NOMO-1 (cell line): Measurements from ENCODE around the gene ANXA2R.
"Not testable (repeated sequence)": the region's sequence is repeated elsewhere in the genome, so short reads cannot be mapped to it uniquely, and the experiment has no call there.

Source experiments
- DNase-seq, 2 experiments: peaks; one replicate each; lab custom pipeline; 2025; ENCODE audit not compliant: unreplicated experiment in 2 of 2; lab: John Stamatoyannopoulos, UW

The ANXA2R gene

DNA sequence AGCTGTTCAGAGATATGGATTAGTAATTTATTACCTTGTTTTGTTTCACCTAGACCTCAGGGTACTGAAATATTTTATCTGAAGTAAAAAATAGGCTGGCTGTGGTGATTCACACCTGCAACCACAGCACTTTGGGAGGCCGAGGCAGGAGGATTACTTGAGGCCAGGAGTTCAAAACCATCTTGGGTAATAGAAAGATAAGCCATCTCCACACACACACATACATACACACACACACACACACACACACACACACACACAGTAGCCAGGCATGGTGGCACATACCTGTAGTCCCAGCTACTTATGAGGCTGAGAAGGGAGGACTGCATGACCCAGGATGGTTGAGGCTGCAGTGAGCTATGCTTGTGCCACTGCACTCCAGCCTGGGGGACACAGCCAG lies 3.7 kb downstream of the ANXA2R start:
- no peak for DNase-seq

DNA sequence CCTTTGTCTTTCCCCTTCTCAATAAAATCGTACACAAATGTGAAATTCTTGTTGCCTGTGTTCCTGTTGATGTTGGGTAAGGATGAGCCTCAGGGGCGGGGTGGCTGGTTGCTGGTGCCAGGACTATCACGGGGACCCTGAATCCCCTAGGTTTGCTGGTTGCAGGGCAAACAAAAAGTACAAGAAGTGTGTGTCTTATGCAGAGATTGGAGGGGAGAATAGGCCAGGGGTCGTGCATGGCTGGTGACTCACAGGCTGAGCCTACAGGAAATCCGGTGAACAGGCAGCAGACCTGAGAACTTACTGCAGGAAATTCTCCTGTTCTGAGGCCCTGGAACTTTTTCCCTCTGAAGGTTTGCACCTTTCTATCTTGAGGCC lies 5.5 kb downstream of the ANXA2R start:
- no peak for DNase-seq

GRCh38 chr5:43033841-43034590 lies 6.1 kb downstream of the ANXA2R start:
- DNase-seq = no peak

DNA sequence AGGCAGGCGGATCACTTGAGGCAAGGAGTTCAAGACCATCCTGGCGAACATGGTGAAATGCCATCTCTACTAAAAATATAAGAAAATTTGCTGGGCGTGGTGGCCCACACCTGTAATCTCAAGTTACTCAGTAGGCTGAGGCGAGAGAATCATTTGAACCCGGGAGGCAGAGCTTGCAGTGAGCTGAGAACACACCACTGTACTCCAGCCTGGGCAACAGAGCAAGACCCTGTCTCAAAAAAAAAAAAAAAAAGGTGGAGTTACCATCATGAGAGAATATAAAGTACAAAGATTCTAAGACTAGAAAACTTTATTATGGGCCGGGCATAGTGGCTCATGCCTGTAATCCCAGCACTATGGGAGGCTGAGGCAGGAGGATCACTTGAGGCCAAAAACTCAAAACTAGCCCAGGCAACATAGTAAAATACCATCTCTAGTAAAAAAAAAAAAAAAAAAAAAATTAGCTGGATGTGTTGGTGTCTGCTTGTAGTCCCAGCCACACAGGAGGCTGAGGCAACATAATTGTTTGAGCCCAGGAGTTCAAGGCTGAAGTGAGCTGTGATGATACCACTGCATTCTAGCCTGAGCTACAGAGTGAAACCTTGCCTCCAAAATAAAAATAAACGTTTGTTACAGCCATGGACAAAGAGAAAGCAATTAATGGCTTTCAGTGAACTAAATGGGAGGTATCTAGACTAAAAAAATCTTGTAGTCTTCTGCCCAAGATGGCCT lies 12.9 kb downstream of the ANXA2R start:
- DNase-seq = no peak

GRCh38 chr5:43025184-43025950 lies 14.8 kb downstream of the ANXA2R start:
- DNase-seq = not testable (repeated sequence)

DNA sequence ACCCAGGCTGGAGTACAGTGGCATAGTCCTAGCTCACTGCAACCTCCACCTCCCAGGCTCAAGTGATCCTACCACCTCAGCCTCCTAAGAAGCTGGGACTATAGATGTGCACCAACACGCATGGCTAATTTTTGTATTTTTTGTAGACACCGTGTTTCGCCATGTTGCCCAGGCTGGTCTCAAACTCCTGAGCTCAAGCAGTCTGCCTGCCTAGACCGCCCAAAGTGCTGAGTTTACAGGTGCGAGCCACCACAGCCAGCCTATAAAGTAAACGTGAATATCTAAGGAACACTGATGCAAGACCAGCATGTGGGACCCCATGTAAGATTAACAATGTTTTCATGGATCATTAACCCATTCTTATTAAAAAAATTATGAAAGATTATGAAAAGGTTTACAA lies 15.9 kb downstream of the ANXA2R start:
- no peak for DNase-seq

- no peak for DNase-seq
These were observed 19.0 kb downstream of the ANXA2R start for GRCh38 chr5:43021151-43021550.

DNA sequence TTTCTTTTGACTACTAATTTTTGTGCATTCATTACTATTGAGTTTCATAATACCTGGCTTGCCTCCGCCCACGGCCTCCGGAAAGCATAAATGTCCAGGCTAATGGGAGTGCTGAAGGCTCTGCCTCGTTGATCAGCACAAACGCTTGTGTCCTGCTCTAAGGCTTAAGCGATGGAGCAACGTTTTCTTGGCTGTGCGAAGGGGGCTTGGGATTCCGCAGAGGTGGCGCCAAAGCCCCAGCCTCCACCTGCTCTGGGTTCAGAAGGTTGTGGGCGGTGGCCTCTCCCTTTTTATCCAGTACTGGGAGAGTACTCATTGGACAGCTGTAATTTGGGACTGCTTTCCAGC lies 19.7 kb downstream of the ANXA2R start:
- DNase-seq = peak in 1 of 2 experiments; percentile 81

GRCh38 chr5:43019614-43020398 lies 20.3 kb downstream of the ANXA2R start:
- DNase-seq = peak; percentile 99 to 100

- no peak for DNase-seq
These were observed 20.9 kb downstream of the ANXA2R start for GRCh38 chr5:43019291-43019613.

GRCh38 chr5:43017428-43017815 lies 22.7 kb downstream of the ANXA2R start:
- DNase-seq = peak in 1 of 2 experiments; percentile 73

DNA sequence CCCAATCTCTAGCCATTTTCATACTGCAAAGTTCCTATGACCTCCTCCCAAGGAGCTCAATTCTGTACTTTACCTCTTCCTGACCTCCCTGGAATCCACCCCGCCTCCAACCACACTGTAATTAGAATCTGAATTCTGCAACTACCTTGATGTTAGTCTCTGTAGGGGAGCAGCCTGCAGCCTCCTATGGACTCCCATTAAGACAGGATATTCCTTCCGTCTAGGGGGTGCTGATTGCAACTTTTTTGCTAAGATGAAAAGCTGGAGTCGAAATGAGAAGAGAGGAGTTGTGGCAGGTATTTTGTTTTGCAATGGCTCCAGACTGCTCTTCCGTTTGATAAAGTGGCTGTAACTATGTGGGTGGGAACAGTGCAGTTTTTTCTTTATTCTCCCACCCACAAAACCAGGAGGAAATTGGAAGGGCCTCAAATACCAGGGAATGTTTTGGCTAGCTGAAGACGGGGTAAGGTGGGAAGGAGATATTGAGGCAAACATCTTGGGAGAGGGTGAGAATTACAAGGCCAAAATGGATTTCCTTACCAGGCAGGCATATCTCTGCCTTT lies 23.8 kb downstream of the ANXA2R start:
- DNase-seq = no peak

DNA sequence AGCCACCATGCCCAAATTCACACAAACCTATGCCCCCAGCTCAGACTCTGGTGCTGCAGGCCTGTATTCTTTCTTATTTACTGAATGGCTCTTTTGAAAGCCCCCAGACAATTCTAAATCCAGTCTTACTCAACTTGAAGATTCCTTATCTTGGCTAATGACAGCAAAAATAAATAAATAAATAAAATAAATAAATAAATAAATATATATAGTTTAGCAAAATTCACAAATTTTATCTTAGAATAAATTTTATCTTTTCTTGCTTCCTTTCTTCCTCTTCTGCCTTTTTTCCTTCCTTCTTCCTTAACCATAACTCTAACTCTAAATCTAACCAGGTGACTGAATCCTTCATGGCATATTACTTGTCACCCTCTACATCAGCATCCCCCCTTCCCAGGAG lies 25.6 kb downstream of the ANXA2R start:
- no peak for DNase-seq

GRCh38 chr5:43010935-43011315 lies 29.2 kb downstream of the ANXA2R start:
- DNase-seq = no peak

DNA sequence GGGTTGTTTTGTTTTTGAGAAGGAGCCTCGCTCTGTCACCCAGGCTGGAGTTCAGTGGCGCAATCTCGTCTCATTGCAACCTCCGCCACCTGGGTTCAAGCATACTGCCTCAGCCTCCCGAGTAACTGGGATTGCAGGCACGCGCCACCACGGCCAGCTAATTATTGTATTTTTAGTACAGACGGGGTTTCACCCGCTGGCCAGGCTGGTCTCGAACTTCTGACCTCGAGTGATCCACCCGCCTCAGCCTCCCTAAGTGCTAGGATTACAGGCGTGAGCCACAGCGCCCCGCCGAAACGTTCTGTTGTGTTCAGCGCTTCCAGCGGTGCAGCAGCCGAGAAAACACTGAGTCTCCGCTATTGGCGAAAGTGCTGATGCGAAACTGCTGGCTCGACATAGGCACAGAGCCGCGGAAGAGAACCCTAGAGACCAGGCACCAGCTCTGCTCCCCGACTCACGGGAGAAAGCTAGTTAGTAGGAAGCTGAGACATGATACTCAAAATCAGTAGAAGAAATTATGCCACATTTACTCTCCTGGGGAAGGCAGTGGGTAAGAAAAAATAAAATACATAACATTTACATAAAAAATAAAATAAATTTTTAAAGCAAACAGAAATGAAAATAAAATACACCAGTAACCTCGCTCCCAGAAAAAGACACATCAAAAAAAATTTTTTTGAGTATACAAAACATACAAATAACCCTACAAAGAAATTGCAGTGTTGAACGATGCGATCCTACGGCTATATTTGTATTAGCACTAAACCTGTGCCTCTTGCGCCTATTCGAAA lies 31.6 kb downstream of the ANXA2R start:
- DNase-seq = peak; percentile 95 to 99

GRCh38 chr5:43007911-43008362 lies 32.2 kb downstream of the ANXA2R start:
- DNase-seq = peak; percentile 93 to 100

GRCh38 chr5:43007246-43007910 lies 32.7 kb downstream of the ANXA2R start:
- DNase-seq = peak; percentile 94 to 100

DNA sequence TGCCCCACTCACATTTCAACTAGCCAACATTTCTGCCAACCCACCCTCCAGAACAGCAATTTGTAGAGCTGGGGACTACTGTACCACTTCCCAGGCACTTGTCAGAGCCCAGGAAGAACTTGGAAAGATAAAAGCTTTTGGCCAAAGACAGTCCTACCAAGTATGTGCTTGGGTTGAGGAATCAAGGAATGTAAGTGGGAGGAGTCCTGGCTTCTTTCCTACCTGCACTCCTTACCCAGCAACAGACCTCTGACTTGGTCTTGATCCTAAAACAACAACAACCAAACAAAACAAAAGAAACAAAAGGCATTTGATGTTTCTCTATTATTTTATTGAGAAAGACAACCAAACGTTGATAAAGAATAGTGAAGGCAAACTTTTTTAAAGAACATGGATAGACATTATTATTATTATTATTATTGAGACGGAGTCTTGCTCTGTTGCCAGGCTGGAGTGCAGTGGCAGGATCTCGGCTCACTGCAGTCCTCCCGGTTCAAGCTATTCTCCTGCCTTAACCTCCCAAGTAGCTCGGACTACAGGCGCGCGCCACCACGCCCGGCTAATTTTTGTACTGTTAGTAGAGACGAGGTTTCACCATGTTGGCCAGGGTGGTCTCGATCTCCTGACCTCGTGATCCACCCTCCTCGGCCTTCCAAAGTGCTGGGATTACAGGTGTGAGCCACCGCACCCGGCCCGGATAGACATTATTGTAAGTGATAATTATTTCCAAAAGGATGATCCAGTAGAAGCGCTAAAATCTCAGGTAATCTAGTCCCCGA lies 33.5 kb downstream of the ANXA2R start:
- no peak for DNase-seq

DNA sequence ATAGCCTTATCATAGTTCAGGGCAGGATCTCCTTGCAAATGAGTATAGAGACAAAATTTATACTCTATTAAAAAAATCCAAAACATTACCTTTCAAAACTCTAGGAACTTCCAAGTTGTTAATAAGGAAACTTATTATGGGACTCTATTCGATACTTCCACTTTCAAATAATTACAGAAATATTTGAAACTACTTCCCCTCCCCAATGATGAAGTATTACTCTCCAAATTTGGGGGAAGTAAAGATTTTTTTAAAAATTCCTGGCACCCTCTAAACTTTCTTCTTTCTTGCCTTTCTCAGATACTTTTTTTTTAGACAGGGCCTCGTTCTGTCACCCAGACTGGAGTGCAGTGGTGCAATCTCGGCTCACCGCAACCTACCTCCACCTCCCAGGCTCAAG lies 35.1 kb downstream of the ANXA2R start:
- no peak for DNase-seq
